SJCRH30 (cell line): Measurements from ENCODE around the gene FARS2. TPM values are rescaled to one million over a fixed set of nuclear protein-coding genes. Genes with fewer than 3 reads are reported as not detected.

ENCODE experiments used
- DNase-seq, 2 experiments: peaks; one replicate each; pipeline ENCODE4 v3.0.0-alpha.2; 2015 to 2020
- H3K27ac ChIP-seq: fragments of 250-450 bp; sonication (Bioruptor Pico); 2 replicates; pipeline ENCODE4 v1.5.1; 2020; ENCODE audit warnings: mild to moderate bottlenecking, moderate library complexity
- H3K27me3 ChIP-seq: fragments of 250-450 bp; sonication (Bioruptor Pico); 2 replicates; pipeline ENCODE4 v1.5.1; 2020; ENCODE audit warnings: mild to moderate bottlenecking, moderate library complexity
- H3K36me3 ChIP-seq: fragments of 250-450 bp; sonication (Bioruptor Pico); 2 replicates; pipeline ENCODE4 v1.5.1; 2020; ENCODE audit warnings: mild to moderate bottlenecking, moderate library complexity
- H3K4me1 ChIP-seq: fragments of 250-450 bp; sonication (Bioruptor Pico); 2 replicates; pipeline ENCODE4 v1.5.1; 2020; ENCODE audit warnings: mild to moderate bottlenecking, moderate library complexity
- H3K4me3 ChIP-seq: fragments of 250-450 bp; sonication (Bioruptor Pico); 2 replicates; pipeline ENCODE4 v1.5.1; 2020; ENCODE audit warnings: mild to moderate bottlenecking, moderate library complexity
- H3K9me3 ChIP-seq: fragments of 250-450 bp; sonication (Bioruptor Pico); replicated peaks from 2 replicates; pipeline ENCODE4 v1.5.1; 2020; ENCODE audit warnings: mild to moderate bottlenecking, moderate library complexity
- total RNA-seq: library from RNA; depleted of rRNA; stranded (reverse); fragments of >200 nt; shearing (Covaris generic); gene quantifications from 2 replicates; pipeline ENCODE4 v1.2.3, GENCODE V29; 2014

The FARS2 gene
- total RNA-seq, 1 experiment from 2014 or later = 10.5 TPM

DNA sequence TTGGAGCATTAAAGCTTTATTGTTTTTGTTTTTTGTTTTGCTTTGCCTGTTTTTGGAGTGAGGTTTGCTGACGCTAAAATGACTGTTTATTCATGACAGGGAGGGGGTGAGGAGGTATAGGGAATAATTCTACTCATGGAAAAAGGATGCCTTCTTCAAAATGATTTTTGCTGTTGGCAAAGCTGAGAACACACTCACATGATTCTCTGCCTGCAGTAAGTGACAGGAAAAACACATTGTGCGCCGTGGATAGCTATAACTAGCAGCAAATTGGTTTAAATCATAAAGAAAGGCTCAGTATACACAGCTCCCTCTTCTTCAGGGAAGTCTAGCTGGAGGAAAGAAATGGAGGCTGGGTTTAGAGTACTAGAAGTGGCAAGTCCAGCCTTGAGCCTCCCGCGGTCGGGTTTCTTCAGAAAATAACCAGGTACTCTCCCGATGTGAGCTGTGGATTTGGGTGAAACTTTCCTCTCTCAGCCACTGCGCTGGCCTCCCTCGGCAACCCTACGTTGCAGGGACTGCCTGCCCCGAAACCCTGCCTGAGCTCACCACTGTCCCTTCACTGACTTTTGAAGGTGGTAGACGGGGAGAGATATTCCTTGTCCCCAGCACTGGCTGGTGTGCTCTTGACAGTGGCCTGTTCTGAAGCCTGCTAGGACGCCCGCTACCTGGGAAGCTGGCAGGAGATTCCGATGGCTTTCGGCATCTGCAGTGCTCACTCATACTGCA, 467.2 kb downstream of the FARS2 start:
- H3K36me3 ChIP-seq = no peaks in the 10 kb centered on the region
- H3K4me3 ChIP-seq = no peak overlapping the region
- peak overlapping the region; percentile 87 for H3K27ac ChIP-seq
- DNase-seq = no peak
- peaks cover 35% of the 10 kb centered on the region for H3K4me1 ChIP-seq
- H3K27me3 ChIP-seq = no peaks in the 10 kb centered on the region
- H3K9me3 ChIP-seq = no peaks in the 10 kb centered on the region

DNA sequence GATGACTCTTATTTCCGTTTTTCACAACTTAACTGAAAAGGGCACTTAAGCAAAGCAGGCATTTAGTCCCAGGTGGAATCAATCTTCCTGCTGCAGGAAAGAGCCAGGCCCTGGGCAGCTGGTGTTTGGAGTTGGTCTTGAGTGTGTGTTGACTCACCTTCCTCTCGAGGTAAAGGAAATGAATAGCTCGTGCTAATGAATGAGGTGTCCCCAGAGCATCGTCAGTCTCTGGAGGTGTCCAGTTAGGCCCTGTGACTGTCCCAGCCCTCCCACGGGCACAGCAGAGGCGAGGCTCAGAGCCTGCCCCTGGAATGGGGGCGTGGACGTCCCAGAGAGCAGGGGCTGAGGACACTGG, 467.7 kb downstream of the FARS2 start:
- H3K27ac ChIP-seq = no peak overlapping the region
- H3K4me1 ChIP-seq = peaks cover 35% of the 10 kb centered on the region
- no peaks in the 10 kb centered on the region for H3K36me3 ChIP-seq
- DNase-seq = peak in 1 of 2 experiments; percentile 13
- no peaks in the 10 kb centered on the region for H3K9me3 ChIP-seq
- no peak overlapping the region for H3K4me3 ChIP-seq
- H3K27me3 ChIP-seq = no peaks in the 10 kb centered on the region

DNA sequence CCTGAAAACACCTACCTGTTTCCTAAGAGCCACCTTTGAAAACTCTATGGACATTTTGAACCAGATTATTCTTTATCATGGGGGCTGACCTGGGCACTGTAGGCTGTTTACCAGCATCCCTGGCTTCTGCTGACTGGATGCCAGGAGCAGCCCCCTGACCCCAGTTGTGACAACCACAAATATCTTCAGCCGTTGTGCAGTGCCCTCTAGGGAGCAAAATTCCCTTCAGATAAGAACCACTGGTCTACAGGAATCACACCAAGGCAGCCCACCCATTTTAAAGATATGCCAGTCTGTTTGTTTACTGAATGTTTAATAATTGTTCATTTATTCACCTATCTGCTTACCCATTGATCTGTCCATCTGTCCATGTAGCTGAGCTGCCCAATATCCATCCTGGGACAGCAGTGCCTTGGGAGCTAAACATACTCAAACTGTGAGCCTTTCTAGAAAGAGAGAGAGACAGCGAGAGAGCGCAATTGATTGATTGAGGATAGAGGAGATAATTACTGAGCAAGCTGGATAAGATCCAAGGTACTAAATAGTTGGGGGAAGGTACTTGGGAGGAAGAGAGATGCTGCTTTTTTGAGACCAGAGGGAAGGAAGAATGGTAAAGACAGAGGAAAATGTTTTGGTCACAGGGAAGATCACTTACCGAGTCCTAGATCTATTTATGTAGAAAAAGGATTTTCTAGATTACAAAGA, 468.7 kb downstream of the FARS2 start:
- Histone ChIP-seq H3K4me1 (peaks cover 35% of the 10 kb centered on the region), H3K4me3 (no peak overlapping the region), H3K9me3 (no peaks in the 10 kb centered on the region), H3K36me3 (no peaks in the 10 kb centered on the region), H3K27ac (no peak overlapping the region), H3K27me3 (no peaks in the 10 kb centered on the region)
- DNase-seq = no peak

DNA sequence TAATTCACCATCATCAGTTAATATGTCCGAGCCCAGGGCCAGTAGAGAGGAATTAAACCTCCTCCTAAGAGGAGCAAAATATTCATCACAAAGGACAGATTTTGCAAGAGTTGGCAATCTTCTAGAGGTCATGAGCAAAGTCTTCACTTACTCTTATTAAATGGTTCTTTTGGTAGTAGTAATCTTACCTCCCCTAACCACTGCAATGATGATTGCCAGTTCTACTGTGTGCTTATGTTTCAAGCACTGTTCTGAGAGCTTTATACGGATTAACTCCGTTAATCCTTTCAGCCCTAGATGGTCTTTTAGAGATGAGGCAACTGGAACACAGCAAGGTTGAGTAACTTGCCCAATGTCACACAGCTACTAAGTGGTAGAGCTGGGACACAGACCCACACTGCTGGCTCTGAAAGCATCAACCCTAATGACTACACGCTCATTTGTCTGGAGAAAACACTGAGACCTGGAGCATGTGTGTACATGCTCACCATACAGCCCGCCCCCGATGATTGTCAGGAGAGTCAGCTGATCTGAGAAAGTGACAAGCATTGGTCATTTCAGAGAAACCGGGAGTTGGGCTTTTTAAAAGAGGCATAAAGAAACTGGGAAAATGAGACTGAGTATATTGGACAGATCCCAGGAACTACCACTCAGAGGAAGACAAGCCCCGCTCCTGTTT, 469.4 kb downstream of the FARS2 start:
- Histone ChIP-seq H3K4me1 (peaks cover 35% of the 10 kb centered on the region), H3K27me3 (no peaks in the 10 kb centered on the region), H3K9me3 (no peaks in the 10 kb centered on the region), H3K4me3 (no peak overlapping the region), H3K27ac (no peak overlapping the region), H3K36me3 (no peaks in the 10 kb centered on the region)
- DNase-seq = no peak

DNA sequence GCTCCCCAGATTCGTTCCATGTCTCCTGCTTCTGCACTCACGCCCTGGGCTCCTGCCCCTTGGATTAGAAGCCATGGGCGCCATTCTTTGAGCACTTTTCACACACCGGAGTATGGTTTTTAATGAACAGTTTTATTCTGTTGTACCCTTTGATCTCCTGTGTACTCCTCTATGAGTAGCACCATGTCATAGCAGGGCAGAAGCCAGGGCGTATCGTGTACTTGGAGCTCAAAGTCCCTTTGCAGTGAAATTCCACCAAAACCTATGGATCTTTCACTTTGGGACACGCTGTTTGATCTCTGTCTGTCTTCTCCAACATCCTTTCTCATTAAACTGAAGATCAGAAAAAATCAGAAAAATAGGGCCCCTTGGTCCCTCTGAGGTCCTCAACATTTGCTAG, 470.1 kb downstream of the FARS2 start:
- H3K4me3 ChIP-seq = no peak overlapping the region
- H3K27me3 ChIP-seq = no peaks in the 10 kb centered on the region
- H3K36me3 ChIP-seq = no peaks in the 10 kb centered on the region
- DNase-seq = no peak
- H3K9me3 ChIP-seq = no peaks in the 10 kb centered on the region
- H3K27ac ChIP-seq = no peak overlapping the region
- H3K4me1 ChIP-seq = peaks cover 33% of the 10 kb centered on the region

DNA sequence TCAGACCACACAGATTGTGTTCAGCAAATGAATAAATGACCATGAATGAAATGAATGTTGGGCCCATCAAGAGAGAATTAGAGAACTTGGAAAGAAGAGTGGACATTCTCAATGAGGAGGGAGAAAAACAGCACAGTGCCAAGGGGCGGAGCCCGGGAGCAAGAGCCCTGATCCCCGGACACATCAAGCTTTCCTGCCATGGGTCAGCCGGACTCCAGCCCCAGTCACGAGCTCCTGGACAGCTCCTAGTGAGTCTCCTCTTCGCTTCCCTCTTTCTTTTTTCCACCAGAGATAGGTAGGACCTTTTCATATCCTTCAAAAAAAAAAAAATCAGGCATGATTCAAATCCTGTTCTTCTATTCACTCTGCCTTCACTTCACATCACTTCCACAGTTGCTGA, 471.2 kb downstream of the FARS2 start:
- no peak overlapping the region for H3K4me3 ChIP-seq
- no peak for DNase-seq
- H3K27me3 ChIP-seq = no peaks in the 10 kb centered on the region
- H3K27ac ChIP-seq = no peak overlapping the region
- no peaks in the 10 kb centered on the region for H3K36me3 ChIP-seq
- peaks cover 25% of the 10 kb centered on the region for H3K4me1 ChIP-seq
- no peaks in the 10 kb centered on the region for H3K9me3 ChIP-seq

DNA sequence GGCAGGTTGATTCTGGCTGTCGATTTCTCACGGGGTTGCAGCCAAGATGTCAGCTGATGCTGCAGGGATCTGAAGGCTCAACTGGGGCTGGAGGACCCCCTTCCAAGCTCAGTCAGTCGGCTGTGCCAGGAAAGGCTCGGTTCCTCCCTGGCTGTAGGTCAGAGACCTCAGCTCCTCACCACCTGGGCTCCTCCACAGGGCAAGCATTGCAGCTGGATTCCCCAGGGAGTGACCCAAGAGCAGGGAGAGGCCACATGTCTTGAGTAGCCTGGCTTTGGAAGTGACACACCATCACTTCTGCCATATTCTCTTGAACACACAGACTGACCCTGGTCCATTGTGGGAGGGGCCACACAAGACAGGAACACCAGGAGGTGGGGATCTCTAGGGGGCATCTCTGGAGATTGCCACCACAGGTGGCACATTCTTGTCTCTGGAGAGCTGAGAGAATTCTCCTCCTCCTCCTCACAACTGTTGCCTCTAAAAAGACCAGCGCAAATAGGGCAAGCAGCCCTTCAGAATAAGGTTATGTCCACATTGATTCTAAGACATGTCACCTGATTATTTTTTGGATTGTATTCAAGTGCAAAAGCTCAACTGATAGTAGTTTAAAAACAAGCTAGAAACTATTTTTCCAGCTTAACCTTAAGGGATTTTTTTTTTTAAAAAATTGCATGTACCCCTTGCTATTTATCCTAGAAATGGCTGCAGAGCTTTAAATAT, 474.9 kb downstream of the FARS2 start:
- DNase-seq = no peak
- no peak overlapping the region for H3K27ac ChIP-seq
- H3K27me3 ChIP-seq = no peaks in the 10 kb centered on the region
- no peak overlapping the region for H3K4me3 ChIP-seq
- H3K36me3 ChIP-seq = no peaks in the 10 kb centered on the region
- H3K4me1 ChIP-seq = no peaks in the 10 kb centered on the region
- no peaks in the 10 kb centered on the region for H3K9me3 ChIP-seq

DNA sequence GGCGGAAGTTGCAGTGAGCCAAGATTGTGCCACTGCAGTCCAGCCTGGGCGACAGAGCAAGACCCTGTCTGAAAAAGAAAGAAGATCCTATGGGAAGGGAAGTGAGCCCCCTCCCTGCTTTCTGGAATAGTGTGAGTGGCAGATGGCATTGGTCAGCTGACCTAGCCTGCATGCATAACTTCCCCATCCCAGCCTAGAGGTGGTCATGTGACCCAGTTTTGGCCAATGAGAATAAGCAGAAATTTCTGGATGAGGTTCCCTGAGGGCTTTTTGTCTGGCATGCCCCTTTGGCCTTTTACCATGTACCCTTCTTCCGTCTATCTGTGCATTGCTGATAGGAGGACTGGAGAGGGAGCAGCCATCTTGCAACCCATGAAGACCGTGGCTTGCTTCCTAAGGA, 476.1 kb downstream of the FARS2 start:
- DNase-seq = no peak
- Histone ChIP-seq H3K4me3 (no peak overlapping the region), H3K36me3 (no peaks in the 10 kb centered on the region), H3K27me3 (no peaks in the 10 kb centered on the region), H3K4me1 (no peaks in the 10 kb centered on the region), H3K27ac (no peak overlapping the region), H3K9me3 (no peaks in the 10 kb centered on the region)

DNA sequence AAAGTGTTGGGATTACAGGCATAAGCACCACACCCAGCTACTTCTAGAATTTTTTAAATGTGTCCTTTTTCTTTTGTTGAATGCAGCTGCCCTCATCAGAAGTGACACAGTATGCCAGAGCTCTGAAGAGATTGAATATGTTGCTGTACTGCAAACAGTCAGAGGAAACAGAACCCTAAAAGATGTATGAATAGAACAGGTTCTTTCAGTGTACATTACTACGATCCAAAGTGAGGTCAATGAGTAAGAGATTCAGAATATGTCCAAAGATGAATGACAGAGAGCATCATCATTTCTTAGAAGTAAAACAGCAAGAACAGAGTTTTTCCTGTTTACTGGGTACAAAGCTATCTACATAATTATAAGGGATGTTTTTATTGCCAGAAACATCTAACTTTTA, 476.9 kb downstream of the FARS2 start:
- no peak for DNase-seq
- Histone ChIP-seq H3K9me3 (no peaks in the 10 kb centered on the region), H3K27ac (no peak overlapping the region), H3K36me3 (no peaks in the 10 kb centered on the region), H3K27me3 (no peaks in the 10 kb centered on the region), H3K4me3 (no peak overlapping the region), H3K4me1 (no peaks in the 10 kb centered on the region)

DNA sequence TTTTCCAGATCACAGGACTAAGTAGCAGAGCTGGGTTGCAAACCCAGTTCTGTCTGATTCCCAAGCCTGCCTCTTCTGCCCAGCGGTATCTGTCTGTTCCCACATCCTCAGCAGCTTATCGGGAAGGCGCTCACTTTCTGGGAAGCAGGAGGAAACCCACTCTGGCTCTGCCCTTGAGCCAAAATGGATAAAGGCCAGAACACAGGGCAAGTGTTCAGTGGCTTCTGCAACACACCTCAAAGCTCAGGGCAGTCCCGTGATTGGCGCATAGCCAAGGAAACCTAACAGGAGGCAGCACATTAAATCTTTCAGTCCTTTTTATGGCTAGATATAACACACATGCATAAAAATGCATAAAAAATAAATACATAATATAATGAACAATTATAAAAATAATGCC, 483.2 kb downstream of the FARS2 start:
- H3K27ac ChIP-seq = no peak overlapping the region
- H3K9me3 ChIP-seq = no peaks in the 10 kb centered on the region
- H3K4me3 ChIP-seq = no peak overlapping the region
- H3K27me3 ChIP-seq = no peaks in the 10 kb centered on the region
- H3K36me3 ChIP-seq = no peaks in the 10 kb centered on the region
- no peak for DNase-seq
- no peaks in the 10 kb centered on the region for H3K4me1 ChIP-seq

DNA sequence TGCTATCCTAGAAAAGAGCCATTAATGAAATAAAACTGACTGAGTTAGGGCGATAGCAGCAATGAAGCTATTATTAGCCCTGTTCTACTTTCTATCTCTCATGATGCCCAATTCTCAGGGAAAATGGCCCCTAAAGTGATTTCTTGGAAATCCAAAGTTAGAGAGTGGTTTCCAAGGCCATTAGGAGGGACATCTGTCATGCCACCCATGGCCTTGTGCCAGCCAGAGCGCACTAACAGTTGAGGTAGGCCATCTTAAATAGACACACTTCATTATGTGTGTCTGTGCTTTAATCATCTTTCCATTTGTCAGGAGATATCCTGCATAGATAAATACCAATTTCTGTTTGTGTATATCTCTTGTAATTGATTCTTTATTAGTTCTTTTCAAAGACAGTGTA, 483.8 kb downstream of the FARS2 start:
- no peak overlapping the region for H3K27ac ChIP-seq
- H3K4me1 ChIP-seq = no peaks in the 10 kb centered on the region

DNA sequence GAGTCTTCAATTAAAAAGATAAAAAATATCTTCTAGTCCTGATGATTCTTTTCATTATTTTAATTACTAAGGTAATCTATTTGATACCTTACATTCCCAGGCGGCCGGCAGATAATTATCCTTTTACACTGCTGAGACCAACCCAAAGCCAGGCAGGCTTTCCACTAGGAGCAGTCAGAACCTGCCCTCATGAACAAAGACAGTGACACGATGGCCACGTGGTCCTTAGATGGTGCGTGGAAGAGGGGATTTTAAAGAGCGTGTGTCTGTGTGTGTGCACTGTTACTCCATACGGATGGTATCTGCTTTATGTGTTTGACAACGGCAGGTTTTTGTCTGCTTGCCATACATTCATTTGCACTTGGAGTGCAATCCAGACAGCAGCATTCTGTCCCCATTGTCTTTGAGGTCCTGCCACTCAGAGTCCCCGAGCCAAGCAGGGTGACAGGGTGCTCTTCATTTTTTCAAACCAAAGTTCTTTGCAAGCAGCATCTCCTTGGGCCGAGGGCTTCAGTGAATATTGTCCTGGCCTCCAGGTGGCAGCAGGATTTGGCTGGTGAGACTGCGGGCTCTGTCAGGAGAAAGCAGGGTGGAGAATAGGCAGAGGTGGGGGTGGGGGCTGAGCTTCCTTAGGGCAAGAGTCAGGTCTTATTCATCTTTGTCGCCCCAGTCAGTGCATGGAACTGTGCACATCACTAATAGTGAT, 484.9 kb downstream of the FARS2 start:
- Histone ChIP-seq H3K9me3 (no peaks in the 10 kb centered on the region), H3K36me3 (no peaks in the 10 kb centered on the region), H3K4me1 (no peaks in the 10 kb centered on the region), H3K27me3 (no peaks in the 10 kb centered on the region), H3K27ac (no peak overlapping the region), H3K4me3 (no peak overlapping the region)
- no peak for DNase-seq

More for the DNA sequence above, 483.8 kb downstream of the FARS2 start:
- DNase-seq = no peak
- no peak overlapping the region for H3K4me3 ChIP-seq
- H3K27me3 ChIP-seq = no peaks in the 10 kb centered on the region
- no peaks in the 10 kb centered on the region for H3K36me3 ChIP-seq
- no peaks in the 10 kb centered on the region for H3K9me3 ChIP-seq

DNA sequence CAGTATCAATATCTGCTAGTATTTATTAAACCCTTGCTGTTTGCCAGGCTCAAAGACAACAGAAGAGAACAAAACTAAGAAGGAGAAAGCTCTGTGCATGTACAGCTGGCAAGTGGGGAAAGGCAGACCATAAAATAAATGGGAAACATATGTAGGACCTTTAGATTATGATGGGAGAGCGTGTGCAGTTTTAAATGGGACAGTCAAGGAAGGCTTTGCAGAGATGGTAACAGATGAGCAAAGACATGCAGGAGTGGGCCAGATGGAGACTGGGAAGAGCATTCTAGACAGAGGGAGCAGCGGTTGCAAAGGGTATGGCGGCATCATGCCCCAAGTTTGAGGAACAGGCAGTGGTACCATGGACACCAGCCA, 485.4 kb downstream of the FARS2 start:
- Histone ChIP-seq H3K27ac (no peak overlapping the region), H3K4me1 (peaks cover 5% of the 10 kb centered on the region), H3K4me3 (no peak overlapping the region), H3K9me3 (no peaks in the 10 kb centered on the region), H3K27me3 (no peaks in the 10 kb centered on the region), H3K36me3 (no peaks in the 10 kb centered on the region)
- DNase-seq = no peak

DNA sequence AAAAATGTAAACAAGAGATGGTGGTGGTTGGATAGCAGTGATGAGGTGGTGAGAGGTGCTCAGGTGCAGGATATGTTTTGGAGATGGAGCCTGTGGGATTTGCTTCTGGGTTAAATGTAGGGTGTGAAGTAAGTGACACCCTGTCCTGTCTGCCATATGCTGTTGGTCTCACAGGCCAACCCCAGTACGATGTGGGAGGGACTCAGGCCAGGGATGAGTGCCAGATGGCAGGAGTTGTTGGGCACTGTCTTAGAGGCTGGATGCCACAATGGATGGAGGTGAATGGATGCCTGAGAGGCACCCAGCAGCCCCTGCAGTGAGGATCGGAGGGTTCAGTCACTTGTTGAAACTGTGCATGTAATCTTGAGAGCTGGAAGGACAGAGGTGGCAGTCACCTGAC, 486.1 kb downstream of the FARS2 start:
- no peak overlapping the region for H3K4me3 ChIP-seq
- no peak for DNase-seq
- peaks cover 11% of the 10 kb centered on the region for H3K4me1 ChIP-seq
- H3K27ac ChIP-seq = no peak overlapping the region
- no peaks in the 10 kb centered on the region for H3K9me3 ChIP-seq
- H3K27me3 ChIP-seq = no peaks in the 10 kb centered on the region
- H3K36me3 ChIP-seq = no peaks in the 10 kb centered on the region
